Neuron (in vitro differentiated cells): ENCODE data around the gene TTC5.
"Not testable (repeated sequence)": the region's sequence is repeated elsewhere in the genome, so short reads cannot be mapped to it uniquely, and the experiment has no call there.

Experiments used
- H2AFZ ChIP-seq: one replicate; pipeline ENCODE4 v1.6.1; 2013; ENCODE audit warnings: low read depth, mild to moderate bottlenecking, inconsistent platforms, low read length, moderate library complexity
- H3K27me3 ChIP-seq: one replicate; pipeline ENCODE4 v1.6.1; 2013; ENCODE audit warnings: low read length; ENCODE audit not compliant: insufficient read depth
- H3K36me3 ChIP-seq: one replicate; pipeline ENCODE4 v1.6.1; 2013; ENCODE audit warnings: low read length; ENCODE audit not compliant: insufficient read depth
- H3K4me1 ChIP-seq: one replicate; pipeline ENCODE4 v1.6.1; 2013; ENCODE audit warnings: low read length; ENCODE audit not compliant: insufficient read depth
- H3K4me3 ChIP-seq: 2 replicates; pipeline ENCODE4 v1.5.1; 2013; ENCODE audit warnings: mild to moderate bottlenecking, low read length, moderate library complexity
- H3K9me3 ChIP-seq: one replicate; pipeline ENCODE4 v1.6.1; 2013; ENCODE audit warnings: low read length

Gene TTC5

DNA sequence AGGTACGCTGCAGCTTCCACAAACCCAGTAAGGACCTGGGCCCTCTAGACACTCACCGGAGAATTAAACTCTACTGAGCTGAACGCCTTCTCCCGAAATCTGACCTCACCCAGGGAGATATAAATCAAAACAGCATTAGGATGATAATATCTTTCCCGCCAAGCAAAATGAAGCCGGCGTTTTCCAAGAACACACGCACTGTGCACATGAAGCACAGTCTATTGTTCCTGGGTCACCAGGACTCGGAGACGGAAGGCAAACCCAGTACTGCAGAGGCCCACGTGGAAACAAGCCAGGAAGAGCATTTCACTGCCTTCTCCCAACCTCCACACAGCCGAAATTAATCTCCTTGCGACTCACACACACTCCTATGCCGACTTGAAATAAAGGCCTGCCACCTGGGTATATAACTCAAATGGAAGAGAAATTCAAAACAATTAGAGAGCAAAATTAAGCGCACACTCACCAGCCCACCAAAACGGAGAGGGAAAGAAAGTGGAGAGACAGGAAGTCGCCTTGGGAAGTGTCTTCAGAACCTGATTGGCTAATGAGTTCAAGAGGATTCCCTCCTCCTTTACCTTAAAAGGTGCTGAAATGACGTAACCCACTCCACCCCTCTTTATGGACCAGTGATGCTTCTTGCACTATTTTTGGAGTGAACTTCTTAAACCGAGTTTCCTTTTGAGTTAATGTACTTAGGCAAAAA lies 27.2 kb upstream of the TTC5 start, which contains the start of gene CCNB1IP1:
Gene CCNB1IP1 (minus strand): TSS at position 492 of the 706 bp plus-strand sequence. CDS start 16,756 bp downstream, outside the sequence.
- Histone ChIP-seq H2AFZ (peak within 1 kb of the TSS; percentile 94), H3K36me3 (peaks cover 16% of the 10 kb centered on the region), H3K27me3 (no peaks in the 10 kb centered on the region), H3K9me3 (no peaks in the 10 kb centered on the region), H3K4me1 (peaks cover 7% of the 10 kb centered on the region), H3K4me3 (peak within 1 kb of the TSS; percentile 90)

DNA sequence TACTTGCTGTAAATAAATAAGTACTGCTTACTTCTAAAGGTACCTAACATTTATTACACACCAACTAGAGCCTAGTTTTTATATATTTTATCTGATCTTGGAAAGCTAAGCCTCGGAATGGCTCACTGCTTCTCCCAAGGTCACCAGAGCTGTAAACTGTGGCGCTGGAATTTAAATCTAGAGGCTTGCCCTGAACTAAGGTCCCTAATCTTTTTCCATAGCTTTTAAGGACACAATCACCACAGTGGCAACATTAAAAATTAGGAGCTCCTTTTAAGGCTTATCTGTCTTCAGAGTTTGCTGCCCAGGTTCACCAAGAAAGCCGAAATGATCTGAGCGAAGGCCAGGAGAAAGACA lies 26.7 kb upstream of the TTC5 start:
- H3K36me3 ChIP-seq, result peaks cover 16% of the 10 kb centered on the region
- peak overlapping the region; percentile 90 for H3K4me3 ChIP-seq
- peaks cover 12% of the 10 kb centered on the region for H3K4me1 ChIP-seq
- no peaks in the 10 kb centered on the region for H3K27me3 ChIP-seq
- H3K9me3 ChIP-seq, result no peaks in the 10 kb centered on the region
- H2AFZ ChIP-seq, result peak overlapping the region; percentile 94

DNA sequence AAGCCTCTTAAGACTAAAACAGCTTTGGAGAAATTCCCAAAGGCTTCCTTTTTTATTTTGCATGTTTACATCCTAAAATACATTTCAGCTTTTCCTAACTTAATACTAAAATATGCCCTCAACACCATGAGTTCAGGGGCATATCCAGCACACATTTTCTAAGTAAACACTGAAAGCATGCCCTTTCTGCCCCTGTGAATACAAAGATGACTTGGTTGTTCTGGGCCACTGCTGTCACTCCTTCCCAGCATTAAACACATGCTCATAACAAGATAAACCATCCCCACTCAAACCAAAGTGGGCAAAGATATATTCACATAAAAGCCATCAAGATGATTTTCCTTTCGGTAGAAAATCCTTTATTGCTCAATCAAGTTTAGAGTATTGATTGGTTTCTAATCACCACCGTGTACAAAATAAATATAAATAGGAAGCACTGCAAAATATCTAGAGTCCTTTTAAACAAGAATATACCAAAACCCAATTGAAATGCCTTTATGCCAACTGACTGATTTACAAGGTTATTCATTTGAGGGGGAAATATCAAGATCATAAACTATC lies 25.4 kb upstream of the TTC5 start:
- peak overlapping the region; percentile 39 for H3K4me3 ChIP-seq

DNA sequence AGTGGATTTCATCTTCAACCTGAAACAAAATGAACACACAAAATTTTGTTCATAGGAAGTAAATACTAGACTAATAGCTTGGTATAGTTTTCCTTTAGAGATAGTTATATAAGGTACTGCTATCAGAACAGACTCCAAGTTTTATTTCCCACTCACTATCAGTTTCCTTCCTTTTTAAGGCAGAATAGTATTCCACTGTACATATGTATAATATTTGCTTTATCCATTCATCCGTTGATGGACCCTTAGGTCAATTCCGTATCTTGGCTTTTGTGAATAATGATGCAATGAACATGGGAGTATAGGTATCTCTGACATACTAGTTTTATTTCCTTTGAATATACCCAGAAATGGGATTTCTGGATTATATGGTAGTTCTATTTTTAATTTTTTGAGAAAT lies 23.6 kb upstream of the TTC5 start:
- no peaks in the 10 kb centered on the region for H3K27me3 ChIP-seq
- H2AFZ ChIP-seq, result no peak overlapping the region
- peaks cover 35% of the 10 kb centered on the region for H3K36me3 ChIP-seq
- H3K9me3 ChIP-seq, result no peaks in the 10 kb centered on the region
- H3K4me1 ChIP-seq, result peaks cover 15% of the 10 kb centered on the region
- H3K4me3 ChIP-seq, result no peak overlapping the region

More for the DNA sequence above, 25.4 kb upstream of the TTC5 start:
- Histone ChIP-seq H2AFZ (no peak overlapping the region), H3K4me1 (peaks cover 15% of the 10 kb centered on the region), H3K9me3 (no peaks in the 10 kb centered on the region), H3K36me3 (peaks cover 21% of the 10 kb centered on the region), H3K27me3 (no peaks in the 10 kb centered on the region)

DNA sequence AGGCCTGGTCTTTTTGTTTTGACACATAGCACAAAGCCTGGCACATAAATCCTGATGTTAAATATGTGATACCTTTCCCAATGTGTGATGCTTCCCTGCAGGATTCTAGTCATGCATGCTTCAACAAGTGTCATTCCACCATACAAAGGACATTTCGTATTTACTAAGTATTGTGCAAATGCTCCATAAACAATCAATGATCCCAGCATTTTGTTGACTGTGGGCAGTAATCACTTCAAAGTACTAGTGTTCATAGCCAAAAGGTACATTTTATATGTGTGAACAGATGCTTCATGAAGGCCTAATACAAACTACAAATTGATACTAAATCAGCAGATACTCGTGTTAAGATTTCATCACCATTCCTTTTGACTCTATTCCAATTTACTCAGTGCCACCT lies 23.0 kb upstream of the TTC5 start:
- no peaks in the 10 kb centered on the region for H3K27me3 ChIP-seq
- H3K9me3 ChIP-seq, result no peaks in the 10 kb centered on the region
- peaks cover 36% of the 10 kb centered on the region for H3K36me3 ChIP-seq
- peaks cover 15% of the 10 kb centered on the region for H3K4me1 ChIP-seq
- no peak overlapping the region for H2AFZ ChIP-seq
- H3K4me3 ChIP-seq, result no peak overlapping the region

DNA sequence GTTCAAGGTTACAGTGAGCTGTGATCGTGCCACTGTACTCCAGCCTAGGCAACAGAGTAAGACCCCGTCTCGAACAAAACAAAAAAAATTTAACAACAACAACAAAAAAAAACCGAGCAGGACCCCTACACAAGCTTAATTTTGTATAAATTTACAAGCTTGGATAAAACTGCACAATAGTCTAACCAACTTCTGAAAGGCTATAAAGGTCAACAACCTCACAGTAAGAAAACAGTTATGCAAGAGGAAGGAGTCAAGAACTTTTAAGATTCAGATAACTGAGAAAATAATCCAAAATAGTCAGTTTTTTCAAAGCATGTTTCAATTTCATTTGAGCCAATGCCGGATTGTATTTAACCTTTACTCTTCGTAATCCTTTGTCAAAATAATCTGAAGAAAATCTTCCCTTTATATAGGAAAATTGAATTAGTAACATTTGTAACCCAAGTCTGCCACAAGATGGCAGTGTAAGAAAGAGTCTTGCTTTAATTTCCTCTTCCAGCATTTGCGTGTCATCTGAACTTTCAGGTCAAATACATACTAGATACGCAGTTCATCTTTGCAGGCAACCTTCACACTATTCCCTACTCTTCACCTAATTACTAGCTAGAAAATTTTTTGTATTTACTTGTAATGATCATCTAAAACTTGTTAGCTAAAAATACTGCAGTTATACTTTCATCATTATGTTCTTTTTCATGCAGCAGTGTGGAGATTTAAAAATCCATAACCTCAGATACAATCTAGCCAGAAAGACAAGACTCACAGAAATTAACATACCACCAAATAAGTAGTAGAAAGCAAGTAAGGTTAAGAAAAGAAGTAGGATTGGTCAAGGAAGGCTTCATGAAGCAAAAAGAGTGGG lies 21.5 kb upstream of the TTC5 start:
- no peak overlapping the region for H3K4me3 ChIP-seq
- H3K4me1 ChIP-seq, result peaks cover 15% of the 10 kb centered on the region
- H3K27me3 ChIP-seq, result no peaks in the 10 kb centered on the region
- H2AFZ ChIP-seq, result no peak overlapping the region
- no peaks in the 10 kb centered on the region for H3K9me3 ChIP-seq
- H3K36me3 ChIP-seq, result peaks cover 41% of the 10 kb centered on the region

DNA sequence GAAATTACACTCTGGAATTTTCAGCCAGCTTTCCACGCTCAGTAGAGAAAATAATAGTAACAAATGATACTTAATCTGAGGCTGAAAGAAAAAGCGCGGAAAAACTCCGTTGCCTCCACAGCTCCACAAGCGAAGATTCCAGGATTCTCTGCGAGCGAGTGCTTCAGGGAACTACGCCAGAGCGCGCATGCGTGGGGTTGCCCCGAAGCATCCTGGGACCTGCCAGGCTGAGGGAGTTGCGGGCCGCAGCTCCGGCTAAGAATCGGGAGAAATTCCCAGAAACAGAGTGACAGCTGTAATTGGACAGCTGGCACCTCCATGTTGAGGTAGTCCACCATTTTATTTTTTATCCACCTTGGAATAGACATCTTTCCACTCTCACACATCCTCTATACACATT lies 12.0 kb upstream of the TTC5 start:
- Histone ChIP-seq H3K27me3 (no peaks in the 10 kb centered on the region), H3K36me3 (peaks cover 60% of the 10 kb centered on the region), H3K4me3 (no peak overlapping the region), H3K4me1 (no peaks in the 10 kb centered on the region), H3K9me3 (no peaks in the 10 kb centered on the region), H2AFZ (no peak overlapping the region)

DNA sequence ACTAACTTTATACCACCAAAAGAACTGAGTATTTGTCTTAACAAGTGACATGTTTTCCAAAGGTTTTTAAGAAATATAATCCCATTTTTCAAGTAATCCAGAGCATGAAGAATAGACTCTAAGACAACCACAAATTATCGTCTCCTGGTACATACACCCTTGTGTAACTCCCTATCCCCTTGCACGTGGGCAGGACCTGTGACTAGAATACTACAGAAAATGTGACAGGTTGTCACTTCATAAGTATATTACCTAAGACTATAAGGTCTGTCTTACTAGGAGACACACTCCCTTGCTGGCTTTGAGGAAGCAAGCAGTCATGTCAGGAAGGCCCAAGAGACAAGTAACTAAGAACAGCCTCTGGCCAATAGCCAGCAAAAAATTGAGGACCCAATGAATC lies 8.3 kb upstream of the TTC5 start:
- H3K27me3 ChIP-seq, result no peaks in the 10 kb centered on the region
- peaks cover 59% of the 10 kb centered on the region for H3K36me3 ChIP-seq
- H3K4me3 ChIP-seq, result no peak overlapping the region
- H2AFZ ChIP-seq, result no peak overlapping the region
- H3K4me1 ChIP-seq, result no peaks in the 10 kb centered on the region
- no peaks in the 10 kb centered on the region for H3K9me3 ChIP-seq

DNA sequence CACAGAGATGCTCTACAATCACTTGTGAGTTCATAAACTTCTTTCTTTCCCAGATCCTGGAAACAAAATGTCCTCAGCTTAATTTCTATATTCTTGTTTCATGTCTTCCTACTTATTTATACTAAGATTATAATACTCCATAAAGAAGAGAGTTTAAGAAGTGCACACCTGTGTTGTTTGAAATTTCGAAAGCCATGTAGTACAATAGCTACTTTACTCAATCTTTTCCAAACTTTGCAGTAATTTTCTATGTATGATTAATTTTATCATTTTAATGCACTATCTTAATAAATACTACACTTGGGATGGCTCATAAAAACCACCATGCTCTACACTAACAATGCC lies 300 bp upstream of the TTC5 start:
- peak overlapping the region; percentile 72 for H2AFZ ChIP-seq
- H3K9me3 ChIP-seq, result no peaks in the 10 kb centered on the region
- H3K4me3 ChIP-seq, result peak overlapping the region; percentile 81
- H3K27me3 ChIP-seq, result no peaks in the 10 kb centered on the region
- peaks cover 8% of the 10 kb centered on the region for H3K36me3 ChIP-seq
- peaks cover 13% of the 10 kb centered on the region for H3K4me1 ChIP-seq

DNA sequence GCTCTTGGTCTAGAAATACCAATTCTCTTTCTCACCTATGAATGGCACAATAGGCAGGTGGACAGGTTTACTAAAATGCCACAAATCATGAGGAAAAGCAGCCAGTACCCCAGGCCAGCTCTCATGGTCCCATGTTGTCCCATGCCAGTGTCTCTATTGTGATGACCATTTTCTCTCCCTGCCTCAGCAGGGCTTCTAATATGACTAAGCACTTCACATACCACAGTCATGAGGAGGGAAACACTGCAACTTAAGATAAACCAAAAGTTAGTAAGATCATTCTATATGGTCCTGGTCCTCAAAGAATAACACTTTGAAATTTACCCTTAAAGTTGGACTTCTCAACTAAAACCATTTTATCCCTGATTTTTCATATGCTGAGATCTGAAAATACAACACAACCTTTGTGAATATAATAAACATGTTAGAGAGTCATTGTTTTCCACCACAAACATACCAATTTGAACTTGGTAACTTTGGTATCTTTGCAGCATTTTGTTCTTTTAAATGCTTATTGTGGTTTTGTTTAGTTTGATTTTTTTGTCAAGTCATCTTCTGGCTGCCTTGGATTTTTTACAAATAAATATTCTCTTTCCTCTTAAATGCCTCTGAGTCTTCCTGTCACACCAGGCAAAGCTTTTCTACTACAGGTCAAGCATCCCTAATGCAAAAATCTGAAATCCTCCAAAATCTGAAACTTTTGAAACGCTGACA lies 3.6 kb downstream of the TTC5 start:
- Histone ChIP-seq H3K4me3 (no peak overlapping the region), H3K27me3 (no peaks in the 10 kb centered on the region), H3K4me1 (peaks cover 13% of the 10 kb centered on the region), H2AFZ (no peak overlapping the region), H3K36me3 (peaks cover 39% of the 10 kb centered on the region), H3K9me3 (no peaks in the 10 kb centered on the region)

DNA sequence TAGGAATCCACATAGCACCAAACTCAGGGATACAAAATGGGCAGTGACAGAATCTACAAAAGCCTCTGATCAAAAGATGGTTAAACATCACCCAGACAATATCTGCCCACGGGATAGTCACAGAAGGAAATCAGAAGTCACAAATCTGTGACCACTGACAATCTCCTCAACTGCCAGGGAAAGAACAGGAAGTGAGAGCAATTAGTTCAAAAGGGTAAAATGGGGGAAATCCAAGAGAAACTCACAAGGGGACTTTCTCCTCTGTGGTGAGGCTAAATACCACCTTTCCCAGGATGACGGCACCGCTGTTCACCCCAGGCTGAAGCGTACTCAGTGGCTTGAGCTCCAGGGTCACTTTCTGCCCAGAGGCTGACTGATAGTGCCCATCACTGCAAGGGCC lies 10.7 kb downstream of the TTC5 start:
- no peak overlapping the region for H3K4me3 ChIP-seq
- H3K4me1 ChIP-seq, result peaks cover under 1% of the 10 kb centered on the region
- no peaks in the 10 kb centered on the region for H3K9me3 ChIP-seq
- H3K36me3 ChIP-seq, result peaks cover 80% of the 10 kb centered on the region
- no peak overlapping the region for H2AFZ ChIP-seq
- no peaks in the 10 kb centered on the region for H3K27me3 ChIP-seq

DNA sequence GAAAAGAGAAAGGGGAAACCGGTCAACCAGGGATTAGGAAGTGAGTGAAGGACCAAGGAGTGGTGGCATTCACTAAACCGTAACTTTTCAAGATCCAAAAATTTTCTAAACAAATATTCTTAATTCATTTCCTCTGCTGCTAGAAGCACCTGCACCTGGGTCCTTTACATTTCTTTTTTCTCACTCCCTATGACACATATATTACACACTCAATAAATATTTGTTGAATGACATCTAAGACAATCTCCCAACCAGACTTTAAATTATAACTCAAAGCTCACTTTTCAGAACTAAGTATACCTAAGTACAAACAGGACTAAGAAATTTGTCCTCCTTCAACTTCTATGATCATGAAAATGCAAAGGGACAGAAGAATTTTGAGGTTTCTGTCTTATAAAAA lies 11.1 kb downstream of the TTC5 start:
- Histone ChIP-seq H3K36me3 (peaks cover 78% of the 10 kb centered on the region), H3K27me3 (no peaks in the 10 kb centered on the region), H3K4me1 (peaks cover 4% of the 10 kb centered on the region), H3K4me3 (no peak overlapping the region), H2AFZ (no peak overlapping the region), H3K9me3 (no peaks in the 10 kb centered on the region)

DNA sequence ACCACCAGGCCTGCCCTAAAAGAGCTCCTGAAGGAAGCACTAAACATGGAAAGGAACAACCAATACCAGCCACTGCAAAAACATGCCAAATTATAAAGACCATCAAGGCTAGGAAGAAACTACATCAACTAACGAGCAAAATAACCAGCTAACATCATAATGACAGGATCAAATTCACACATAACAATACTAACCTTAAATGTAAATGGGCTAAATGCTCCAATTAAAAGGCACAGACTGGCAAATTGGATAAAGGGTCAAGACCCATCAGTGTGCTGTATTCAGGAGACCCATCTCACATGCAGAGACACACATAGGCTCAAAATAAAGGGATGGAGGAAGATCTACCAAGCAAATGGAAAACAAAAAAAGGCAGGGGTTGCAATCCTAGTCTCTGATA lies 23.8 kb downstream of the TTC5 start:
- peaks cover 12% of the 10 kb centered on the region for H3K36me3 ChIP-seq
- not testable (repeated sequence) for H3K4me3 ChIP-seq, H2AFZ ChIP-seq, H3K9me3 ChIP-seq, H3K27me3 ChIP-seq, H3K4me1 ChIP-seq
